Large intestine (tissue), 3 donors: ENCODE measurements around the gene TXNRD2. TPM values are rescaled to one million over a fixed set of nuclear protein-coding genes. Genes with fewer than 3 reads are reported as not detected.
A peak's percentile ranks its signal among the peaks of the same experiment; 100 is the strongest.
"Not testable (repeated sequence)": the region's sequence is repeated elsewhere in the genome, so short reads cannot be mapped to it uniquely, and the experiment has no call there.

ENCODE experiments used
- DNase-seq, 2 donors: peaks; one replicate each; pipeline versions ENCODE4 v3.0.0 to v3.0.0-alpha.2; 2013
- H3K27ac ChIP-seq: one replicate; pipeline ENCODE4 v1.5.1; 2013; ENCODE audit warnings: low read length
- H3K27me3 ChIP-seq: 2 replicates; pipeline ENCODE4 v1.6.1; 2013; ENCODE audit warnings: low read length; ENCODE audit not compliant: control insufficient read depth, insufficient read depth
- H3K36me3 ChIP-seq: 2 replicates; pipeline ENCODE4 v1.6.1; 2013; ENCODE audit warnings: low read length; ENCODE audit not compliant: control insufficient read depth, insufficient read depth
- H3K4me1 ChIP-seq: one replicate; pipeline ENCODE4 v1.6.1; 2013; ENCODE audit warnings: low read length; ENCODE audit not compliant: control insufficient read depth, insufficient read depth
- H3K4me3 ChIP-seq: one replicate; pipeline ENCODE4 v1.5.1; 2013; ENCODE audit warnings: low read length
- H3K9me3 ChIP-seq: one replicate; pipeline ENCODE4 v1.6.1; 2013; ENCODE audit warnings: mild to moderate bottlenecking, low read depth, low read length, moderate library complexity; ENCODE audit not compliant: control insufficient read depth
- WGBS: methylation state at CpG from one replicate; pipeline ENCODE4 v1.1.5; 2013; ENCODE audit warnings: low lambda C conversion rate; ENCODE audit not compliant: insufficient coverage; 5-methylcytosine and 5-hydroxymethylcytosine counted together
- polyA plus RNA-seq: library from polyadenylated mRNA; unstranded; fragments of 120-200 nt; gene quantifications from one replicate; pipeline ENCODE4 v1.2.1, GENCODE V29; 2013

Gene TXNRD2
- polyA plus RNA-seq, 1 donor: 22.5 TPM

- H3K36me3 ChIP-seq: peaks cover 34% of the 10 kb centered on the region
- no peaks in the 10 kb centered on the region for H3K27me3 ChIP-seq
- peak; percentile 55 to 59 for DNase-seq
Measured at GRCh38 chr22:19909350-19910179, 32.1 kb downstream of the TXNRD2 start.

GRCh38 chr22:19907902-19908301 lies 33.7 kb downstream of the TXNRD2 start:
- not testable (repeated sequence) for DNase-seq, H3K27ac ChIP-seq, H3K4me1 ChIP-seq, H3K9me3 ChIP-seq, H3K4me3 ChIP-seq, H3K27me3 ChIP-seq
- H3K36me3 ChIP-seq: peaks cover 22% of the 10 kb centered on the region
- no CpG with 5 or more reads among the region's 16 CpGs for WGBS

More at GRCh38 chr22:19909350-19910179, 32.1 kb downstream of the TXNRD2 start:
- Histone ChIP-seq H3K4me1 (no peaks in the 10 kb centered on the region), H3K27ac (no peak overlapping the region), H3K9me3 (no peaks in the 10 kb centered on the region), H3K4me3 (no peak overlapping the region)
- WGBS: no CpG with 5 or more reads among the region's 6 CpGs

- not testable (repeated sequence) for H3K4me1 ChIP-seq, H3K9me3 ChIP-seq, H3K4me3 ChIP-seq, DNase-seq, H3K27me3 ChIP-seq, H3K27ac ChIP-seq
- WGBS: no CpG with 5 or more reads among the region's 25 CpGs
- peaks cover 15% of the 10 kb centered on the region for H3K36me3 ChIP-seq
Measured at GRCh38 chr22:19906864-19907263, 34.8 kb downstream of the TXNRD2 start.

GRCh38 chr22:19905347-19906276 lies 36.0 kb downstream of the TXNRD2 start:
- no peak for DNase-seq
- no peaks in the 10 kb centered on the region for H3K9me3 ChIP-seq
- no CpG with 5 or more reads among the region's 22 CpGs for WGBS
- H3K36me3 ChIP-seq: peaks cover 13% of the 10 kb centered on the region
- H3K4me3 ChIP-seq: no peak overlapping the region
- H3K27me3 ChIP-seq: no peaks in the 10 kb centered on the region
- peaks cover 5% of the 10 kb centered on the region for H3K4me1 ChIP-seq
- H3K27ac ChIP-seq: no peak overlapping the region

GRCh38 chr22:19904935-19905334 lies 36.7 kb downstream of the TXNRD2 start:
- Histone ChIP-seq H3K27me3 (no peaks in the 10 kb centered on the region), H3K4me3 (no peak overlapping the region), H3K27ac (no peak overlapping the region), H3K9me3 (no peaks in the 10 kb centered on the region), H3K36me3 (peaks cover 9% of the 10 kb centered on the region), H3K4me1 (peaks cover 5% of the 10 kb centered on the region)
- no peak for DNase-seq
- WGBS: 83% methylated on average over 4 of the region's 7 CpGs

- peaks cover 12% of the 10 kb centered on the region for H3K36me3 ChIP-seq
- peaks cover 5% of the 10 kb centered on the region for H3K4me1 ChIP-seq
- DNase-seq: no peak
- H3K27me3 ChIP-seq: no peaks in the 10 kb centered on the region
- no peak overlapping the region for H3K4me3 ChIP-seq
- H3K9me3 ChIP-seq: no peaks in the 10 kb centered on the region
- WGBS: 80% methylated on average over 1 of the region's 16 CpGs
- no peak overlapping the region for H3K27ac ChIP-seq
Measured at GRCh38 chr22:19904174-19904856, 37.3 kb downstream of the TXNRD2 start.

- Histone ChIP-seq H3K27me3 (no peaks in the 10 kb centered on the region), H3K4me1 (peaks cover 5% of the 10 kb centered on the region), H3K36me3 (peaks cover 16% of the 10 kb centered on the region), H3K27ac (no peak overlapping the region), H3K4me3 (no peak overlapping the region), H3K9me3 (no peaks in the 10 kb centered on the region)
- no CpG with 5 or more reads among the region's 12 CpGs for WGBS
- no peak for DNase-seq
Measured at GRCh38 chr22:19903513-19903912, 38.1 kb downstream of the TXNRD2 start.

- peaks cover 5% of the 10 kb centered on the region for H3K4me1 ChIP-seq
- no peak overlapping the region for H3K4me3 ChIP-seq
- H3K27ac ChIP-seq: no peak overlapping the region
- H3K27me3 ChIP-seq: no peaks in the 10 kb centered on the region
- no peak for DNase-seq
- H3K36me3 ChIP-seq: peaks cover 13% of the 10 kb centered on the region
- no peaks in the 10 kb centered on the region for H3K9me3 ChIP-seq
- no CpG with 5 or more reads among the region's 9 CpGs for WGBS
Measured at GRCh38 chr22:19903031-19903430, 38.6 kb downstream of the TXNRD2 start.

GRCh38 chr22:19902245-19902715 lies 39.3 kb downstream of the TXNRD2 start:
- Histone ChIP-seq H3K9me3 (no peaks in the 10 kb centered on the region), H3K36me3 (peaks cover 19% of the 10 kb centered on the region), H3K27me3 (no peaks in the 10 kb centered on the region), H3K27ac (no peak overlapping the region), H3K4me1 (peaks cover 5% of the 10 kb centered on the region), H3K4me3 (no peak overlapping the region)
- no CpG with 5 or more reads among the region's 7 CpGs for whole genome bisulfite sequencing
- DNase-seq: no peak
